ENCODE data around the gene ELFN1. TPM values are rescaled to one million over a fixed set of nuclear protein-coding genes. Genes with fewer than 3 reads are reported as not detected.

Gene ELFN1
- total and polyA plus RNA-seq, 5 donors from 2014 or later = not detected

DNA sequence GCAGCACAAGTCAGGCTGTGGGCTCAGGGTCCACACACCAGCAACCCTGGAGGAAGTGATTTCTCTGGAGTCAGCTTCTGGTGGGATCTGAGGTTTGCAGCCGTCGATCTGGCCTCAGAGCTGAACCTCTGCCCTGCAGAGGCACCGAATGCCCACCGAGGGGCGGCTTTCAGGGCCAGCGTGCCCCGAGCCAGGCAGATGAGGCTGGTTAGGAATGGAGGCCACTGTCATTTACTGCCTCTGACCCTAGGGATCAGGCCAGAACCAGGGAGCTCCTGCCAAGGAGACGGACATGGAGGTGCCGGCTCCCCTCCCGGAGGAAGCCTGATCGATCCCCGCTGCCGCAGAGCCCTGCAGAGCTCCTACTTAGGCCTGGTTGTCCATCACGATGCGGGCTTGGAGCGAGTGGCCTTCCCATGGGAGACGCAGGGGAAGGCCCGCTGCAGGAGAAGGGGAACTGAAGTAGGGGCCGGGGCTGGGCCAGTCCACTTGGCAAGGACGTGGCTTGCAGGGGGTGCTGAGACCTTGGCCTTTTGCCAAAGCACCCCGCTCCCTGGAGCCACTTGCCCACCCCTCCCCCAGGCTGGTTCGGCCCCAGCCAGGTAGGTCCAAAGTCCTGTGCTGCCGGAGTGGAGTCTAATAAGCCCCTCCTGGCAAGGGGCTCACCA lies 19.6 kb upstream of the ELFN1 start:
- no peaks in the 10 kb centered on the region for H3K36me3 Mint-ChIP-seq
- DNase-seq = no peak
- H3K27ac Mint-ChIP-seq = no peak overlapping the region

DNA sequence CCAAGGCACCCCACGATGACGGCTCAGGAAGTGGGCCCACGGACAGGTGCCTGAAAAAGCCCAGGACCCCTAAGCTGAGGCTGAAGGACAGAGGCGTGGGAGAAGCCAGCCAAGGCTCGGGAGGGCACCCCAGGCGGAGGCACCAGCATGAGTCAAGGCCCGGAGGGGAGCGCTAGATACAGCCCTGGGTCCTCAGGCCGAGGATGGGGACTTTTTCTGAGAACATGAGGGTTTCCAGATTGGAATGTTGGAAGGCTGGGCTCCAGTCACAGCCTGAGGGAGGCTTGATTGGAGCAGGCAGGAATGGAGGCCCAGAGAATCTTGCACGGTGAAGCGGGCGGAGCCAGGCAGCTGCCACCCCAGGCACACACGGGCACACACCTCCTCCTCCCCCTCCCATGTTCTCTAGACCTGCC lies 19.0 kb upstream of the ELFN1 start:
- no peaks in the 10 kb centered on the region for H3K9me3 Mint-ChIP-seq
- no peak overlapping the region for H3K27ac Mint-ChIP-seq
- H3K27ac ChIP-seq (ENCODE audit: insufficient read depth, low read length, poor library complexity, severe bottlenecking) = no peak overlapping the region
- H3K4me1 Mint-ChIP-seq = no peaks in the 10 kb centered on the region
- no peaks in the 10 kb centered on the region for H3K36me3 ChIP-seq (ENCODE audit: control insufficient read depth, insufficient read depth, low read length)
- no peak for ATAC-seq (ENCODE audit: low read depth in 2 of 2)
- H3K36me3 Mint-ChIP-seq = no peaks in the 10 kb centered on the region
- no peak overlapping the region for H3K4me3 Mint-ChIP-seq
- no peak for DNase-seq
- H3K27me3 ChIP-seq (ENCODE audit: control insufficient read depth, insufficient read depth, low read length) = no peaks in the 10 kb centered on the region
- peaks cover 24% of the 10 kb centered on the region for H3K27me3 Mint-ChIP-seq
- no peak overlapping the region for H3K4me3 ChIP-seq (ENCODE audit: low read depth, low read length)
- H3K9me3 ChIP-seq (ENCODE audit: control insufficient read depth in 2 of 2, low read length in 2 of 2) = no peaks in the 10 kb centered on the region
- no peaks in the 10 kb centered on the region for H3K4me1 ChIP-seq (ENCODE audit: control insufficient read depth, insufficient read depth, low read length, poor library complexity, severe bottlenecking)

More for the DNA sequence above, 19.6 kb upstream of the ELFN1 start:
- no peaks in the 10 kb centered on the region for H3K9me3 Mint-ChIP-seq
- ATAC-seq (ENCODE audit: low read depth in 2 of 2) = no peak
- Histone ChIP-seq H3K4me1 (ENCODE audit: control insufficient read depth, insufficient read depth, low read length, poor library complexity, severe bottlenecking) (no peaks in the 10 kb centered on the region), H3K27ac (ENCODE audit: insufficient read depth, low read length, poor library complexity, severe bottlenecking) (no peak overlapping the region), H3K36me3 (ENCODE audit: control insufficient read depth, insufficient read depth, low read length) (no peaks in the 10 kb centered on the region), H3K4me3 (ENCODE audit: low read depth, low read length) (no peak overlapping the region), H3K27me3 (ENCODE audit: control insufficient read depth, insufficient read depth, low read length) (no peaks in the 10 kb centered on the region), H3K9me3 (ENCODE audit: control insufficient read depth in 2 of 2, low read length in 2 of 2) (no peaks in the 10 kb centered on the region)
- H3K4me3 Mint-ChIP-seq = no peak overlapping the region
- no peaks in the 10 kb centered on the region for H3K4me1 Mint-ChIP-seq
- H3K27me3 Mint-ChIP-seq = peaks cover 23% of the 10 kb centered on the region

DNA sequence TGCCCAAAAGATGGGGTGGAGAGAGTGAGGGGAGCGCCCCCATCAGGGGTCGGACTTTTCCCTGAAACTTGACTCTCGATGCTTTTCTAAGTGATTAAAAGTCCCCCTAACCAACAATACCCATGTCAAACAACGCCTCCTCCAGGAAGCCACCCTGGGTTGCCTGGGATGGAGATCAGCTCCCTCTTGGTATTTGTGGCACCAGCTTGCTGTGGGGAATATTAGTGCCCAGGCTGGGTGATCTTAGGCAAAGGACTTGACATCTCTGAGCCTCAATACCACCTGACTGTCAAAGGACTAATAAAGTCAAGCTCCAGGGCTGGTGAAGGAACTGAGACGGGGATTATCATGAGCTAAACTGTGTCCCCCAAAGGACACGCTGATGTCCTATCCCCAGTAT lies 18.2 kb upstream of the ELFN1 start:
- Histone ChIP-seq H3K9me3 (ENCODE audit: control insufficient read depth in 2 of 2, low read length in 2 of 2) (no peaks in the 10 kb centered on the region), H3K27me3 (ENCODE audit: control insufficient read depth, insufficient read depth, low read length) (no peaks in the 10 kb centered on the region), H3K36me3 (ENCODE audit: control insufficient read depth, insufficient read depth, low read length) (no peaks in the 10 kb centered on the region), H3K4me3 (ENCODE audit: low read depth, low read length) (no peak overlapping the region), H3K4me1 (ENCODE audit: control insufficient read depth, insufficient read depth, low read length, poor library complexity, severe bottlenecking) (no peaks in the 10 kb centered on the region), H3K27ac (ENCODE audit: insufficient read depth, low read length, poor library complexity, severe bottlenecking) (no peak overlapping the region)
- no peaks in the 10 kb centered on the region for H3K36me3 Mint-ChIP-seq
- H3K27me3 Mint-ChIP-seq = peaks cover 33% of the 10 kb centered on the region
- H3K9me3 Mint-ChIP-seq = no peaks in the 10 kb centered on the region
- H3K4me1 Mint-ChIP-seq = no peaks in the 10 kb centered on the region
- no peak overlapping the region for H3K27ac Mint-ChIP-seq
- DNase-seq = no peak
- no peak overlapping the region for H3K4me3 Mint-ChIP-seq
- no peak for ATAC-seq (ENCODE audit: low read depth in 2 of 2)

DNA sequence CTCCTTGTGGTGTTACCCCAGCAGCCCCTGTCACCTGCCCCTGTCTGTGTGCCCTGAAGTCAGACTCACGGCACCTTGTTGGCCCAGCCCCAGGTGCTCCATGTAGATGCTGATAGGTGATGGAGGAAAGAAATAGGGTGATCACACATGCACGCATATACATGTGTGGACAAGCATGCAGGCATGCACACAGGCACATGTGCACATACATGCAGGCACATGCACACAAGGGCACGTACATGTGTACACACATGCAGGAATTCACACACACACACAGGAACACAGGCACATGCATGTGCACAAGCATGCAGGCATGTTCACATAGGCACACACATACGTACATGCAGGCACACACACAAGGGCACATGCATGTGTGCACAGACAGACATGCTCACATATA lies 16.6 kb upstream of the ELFN1 start:
- ATAC-seq (ENCODE audit: low read depth in 2 of 2) = no peak
- no peak for DNase-seq
- no peaks in the 10 kb centered on the region for H3K36me3 ChIP-seq (ENCODE audit: control insufficient read depth, insufficient read depth, low read length)
- Mint-ChIP-seq H3K4me1 (no peaks in the 10 kb centered on the region), H3K4me3 (no peak overlapping the region), H3K27me3 (peaks cover 40% of the 10 kb centered on the region), H3K27ac (no peak overlapping the region), H3K36me3 (no peaks in the 10 kb centered on the region), H3K9me3 (peaks cover 0 to 5% (median 0%) of the 10 kb centered on the region in 7 donors)
- H3K4me1 ChIP-seq (ENCODE audit: control insufficient read depth, insufficient read depth, low read length, poor library complexity, severe bottlenecking) = no peaks in the 10 kb centered on the region
- H3K27ac ChIP-seq (ENCODE audit: insufficient read depth, low read length, poor library complexity, severe bottlenecking) = no peak overlapping the region
- no peak overlapping the region for H3K4me3 ChIP-seq (ENCODE audit: low read depth, low read length)
- H3K9me3 ChIP-seq (ENCODE audit: control insufficient read depth in 2 of 2, low read length in 2 of 2) = no peaks in the 10 kb centered on the region
- no peaks in the 10 kb centered on the region for H3K27me3 ChIP-seq (ENCODE audit: control insufficient read depth, insufficient read depth, low read length)

DNA sequence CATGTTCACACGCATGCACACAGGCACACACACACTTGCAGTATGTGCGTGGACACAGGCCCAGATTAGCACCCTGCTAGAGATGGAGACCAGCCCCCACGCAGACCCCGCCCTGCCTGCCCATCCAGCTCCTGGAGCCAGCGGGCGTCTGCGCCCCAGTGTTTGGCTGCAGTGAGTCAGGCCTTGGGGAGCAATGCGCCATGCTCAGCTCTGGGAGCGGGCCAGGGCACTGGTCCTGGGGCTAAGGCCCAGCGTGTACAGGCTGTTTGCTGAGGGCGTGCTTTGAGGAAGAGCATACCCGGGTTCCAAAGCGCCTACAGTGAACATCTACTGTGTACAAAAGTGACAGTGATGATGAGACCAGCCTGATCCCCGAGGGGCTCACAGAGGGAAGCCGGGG lies 16.0 kb upstream of the ELFN1 start:
- Mint-ChIP-seq H3K36me3 (no peaks in the 10 kb centered on the region), H3K27ac (no peak overlapping the region), H3K4me3 (no peak overlapping the region), H3K27me3 (peaks cover 40% of the 10 kb centered on the region), H3K9me3 (peaks cover 0 to 5% (median 0%) of the 10 kb centered on the region in 7 donors), H3K4me1 (no peaks in the 10 kb centered on the region)
- Histone ChIP-seq H3K27ac (ENCODE audit: insufficient read depth, low read length, poor library complexity, severe bottlenecking) (no peak overlapping the region), H3K4me1 (ENCODE audit: control insufficient read depth, insufficient read depth, low read length, poor library complexity, severe bottlenecking) (no peaks in the 10 kb centered on the region), H3K4me3 (ENCODE audit: low read depth, low read length) (no peak overlapping the region), H3K36me3 (ENCODE audit: control insufficient read depth, insufficient read depth, low read length) (no peaks in the 10 kb centered on the region), H3K27me3 (ENCODE audit: control insufficient read depth, insufficient read depth, low read length) (no peaks in the 10 kb centered on the region), H3K9me3 (ENCODE audit: control insufficient read depth in 2 of 2, low read length in 2 of 2) (no peaks in the 10 kb centered on the region)
- DNase-seq = no peak
- ATAC-seq (ENCODE audit: low read depth in 2 of 2) = no peak

DNA sequence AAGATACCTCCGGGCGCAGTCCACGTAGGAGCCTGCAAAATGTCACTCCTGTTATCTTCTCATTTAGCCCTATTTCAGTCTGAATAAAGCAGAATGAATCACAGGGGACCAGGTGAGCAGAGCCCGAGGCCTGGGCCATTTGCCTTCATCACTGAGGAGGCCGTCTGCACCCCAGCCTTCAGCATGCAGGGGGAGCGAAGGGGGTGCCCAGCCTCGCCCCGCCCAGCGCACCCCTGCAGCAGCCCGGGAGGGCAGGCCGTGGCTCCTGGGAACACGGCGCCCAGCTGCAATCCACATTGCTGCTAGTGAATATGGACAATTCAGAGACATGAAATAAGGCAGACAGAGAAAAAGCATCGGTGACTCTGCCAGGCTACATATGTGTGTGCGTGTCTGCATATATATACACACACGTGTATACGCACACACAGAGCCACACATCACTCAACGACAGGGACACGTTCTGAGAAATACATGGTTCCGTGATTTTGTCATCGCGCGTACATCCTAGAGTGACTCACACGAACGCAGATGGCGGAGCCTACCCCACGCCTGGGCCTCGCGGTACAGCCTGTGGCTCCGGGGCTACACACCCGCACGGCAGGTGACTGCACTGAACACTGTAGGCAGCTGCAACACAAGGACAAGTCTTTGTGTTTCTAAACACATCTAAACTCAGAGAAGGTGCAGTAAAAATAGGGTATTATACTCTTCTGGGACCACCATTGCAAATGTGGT lies 15.2 kb upstream of the ELFN1 start:
- no peak for DNase-seq
- Mint-ChIP-seq H3K27ac (peak overlapping the region in 1 of 3 donors; percentile 26), H3K4me1 (no peaks in the 10 kb centered on the region), H3K36me3 (no peaks in the 10 kb centered on the region), H3K27me3 (peaks cover 36% of the 10 kb centered on the region), H3K9me3 (peaks cover 0 to 5% (median 0%) of the 10 kb centered on the region in 7 donors), H3K4me3 (no peak overlapping the region)
- Histone ChIP-seq H3K9me3 (ENCODE audit: control insufficient read depth in 2 of 2, low read length in 2 of 2) (no peaks in the 10 kb centered on the region), H3K36me3 (ENCODE audit: control insufficient read depth, insufficient read depth, low read length) (no peaks in the 10 kb centered on the region), H3K27me3 (ENCODE audit: control insufficient read depth, insufficient read depth, low read length) (no peaks in the 10 kb centered on the region), H3K4me1 (ENCODE audit: control insufficient read depth, insufficient read depth, low read length, poor library complexity, severe bottlenecking) (no peaks in the 10 kb centered on the region), H3K4me3 (ENCODE audit: low read depth, low read length) (no peak overlapping the region), H3K27ac (ENCODE audit: insufficient read depth, low read length, poor library complexity, severe bottlenecking) (no peak overlapping the region)
- no peak for ATAC-seq (ENCODE audit: low read depth in 2 of 2)

DNA sequence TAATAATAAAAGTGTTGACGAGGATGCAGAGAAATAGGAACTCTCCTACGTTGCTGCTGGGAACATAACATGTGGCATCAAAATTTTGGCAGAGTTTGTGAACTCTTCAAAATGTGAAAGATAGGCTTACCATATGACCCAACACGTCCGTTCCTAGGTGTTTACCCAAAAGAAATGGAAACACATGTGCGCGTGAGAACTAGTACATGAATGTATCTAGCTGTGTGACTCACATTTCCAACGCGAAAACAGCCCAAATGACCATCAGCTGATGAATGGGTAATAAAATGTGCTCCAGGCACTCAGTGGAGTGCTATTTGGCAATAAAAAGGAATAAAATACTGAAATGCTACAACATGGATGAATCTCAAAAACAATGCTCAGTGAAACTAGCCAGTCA lies 10.4 kb upstream of the ELFN1 start:
- no peak overlapping the region for H3K4me3 ChIP-seq (ENCODE audit: low read depth, low read length)
- H3K36me3 Mint-ChIP-seq = no peaks in the 10 kb centered on the region
- no peak for ATAC-seq (ENCODE audit: low read depth in 2 of 2)

DNA sequence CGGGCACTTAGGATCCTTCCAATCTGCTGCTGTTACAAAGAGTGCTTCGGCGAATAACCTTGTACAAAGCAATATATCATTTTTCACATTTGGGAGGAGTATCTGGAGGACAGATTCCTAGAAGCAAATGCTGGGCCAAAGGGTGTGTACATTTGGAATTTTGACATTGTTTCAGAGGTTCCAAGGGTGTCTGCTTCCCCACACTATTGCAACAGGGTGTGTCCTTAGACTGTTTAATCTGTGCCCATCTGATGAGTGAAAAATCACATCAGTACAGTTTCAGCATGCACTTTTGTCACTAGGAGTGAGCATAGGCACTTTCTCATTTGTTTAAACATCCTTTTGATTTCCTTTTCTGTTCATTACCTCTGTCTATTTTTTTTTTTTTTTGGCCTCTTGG lies 8.6 kb upstream of the ELFN1 start:
- Mint-ChIP-seq H3K27ac (peak overlapping the region in 1 of 3 donors; percentile 13), H3K4me3 (peak overlapping the region in 1 of 4 donors; percentile 8), H3K36me3 (no peaks in the 10 kb centered on the region), H3K4me1 (peaks cover 0 to 10% (median 1%) of the 10 kb centered on the region in 4 donors), H3K27me3 (peaks cover 54% of the 10 kb centered on the region), H3K9me3 (peaks cover 0 to 5% (median 0%) of the 10 kb centered on the region in 7 donors)
- Histone ChIP-seq H3K36me3 (ENCODE audit: control insufficient read depth, insufficient read depth, low read length) (no peaks in the 10 kb centered on the region), H3K4me3 (ENCODE audit: low read depth, low read length) (no peak overlapping the region), H3K27ac (ENCODE audit: insufficient read depth, low read length, poor library complexity, severe bottlenecking) (no peak overlapping the region), H3K4me1 (ENCODE audit: control insufficient read depth, insufficient read depth, low read length, poor library complexity, severe bottlenecking) (peaks cover 17% of the 10 kb centered on the region), H3K9me3 (ENCODE audit: control insufficient read depth in 2 of 2, low read length in 2 of 2) (no peaks in the 10 kb centered on the region), H3K27me3 (ENCODE audit: control insufficient read depth, insufficient read depth, low read length) (no peaks in the 10 kb centered on the region)
- ATAC-seq (ENCODE audit: low read depth in 2 of 2) = no peak
- DNase-seq = no peak

More for the DNA sequence above, 10.4 kb upstream of the ELFN1 start:
- no peaks in the 10 kb centered on the region for H3K27me3 ChIP-seq (ENCODE audit: control insufficient read depth, insufficient read depth, low read length)
- H3K27me3 Mint-ChIP-seq = peaks cover 64% of the 10 kb centered on the region
- H3K9me3 Mint-ChIP-seq = peaks cover 0 to 5% (median 0%) of the 10 kb centered on the region in 7 donors
- H3K9me3 ChIP-seq (ENCODE audit: control insufficient read depth in 2 of 2, low read length in 2 of 2) = no peaks in the 10 kb centered on the region
- no peak overlapping the region for H3K27ac ChIP-seq (ENCODE audit: insufficient read depth, low read length, poor library complexity, severe bottlenecking)
- peaks cover 0 to 10% (median 1%) of the 10 kb centered on the region in 4 donors for H3K4me1 Mint-ChIP-seq
- no peaks in the 10 kb centered on the region for H3K36me3 ChIP-seq (ENCODE audit: control insufficient read depth, insufficient read depth, low read length)
- H3K4me1 ChIP-seq (ENCODE audit: control insufficient read depth, insufficient read depth, low read length, poor library complexity, severe bottlenecking) = peaks cover 5% of the 10 kb centered on the region
- no peak overlapping the region for H3K4me3 Mint-ChIP-seq
- no peak for DNase-seq
- H3K27ac Mint-ChIP-seq = no peak overlapping the region
